HG03025 (cell line): ENCODE data around the gene SEPTIN3.
A peak's percentile ranks its signal among the peaks of the same experiment; 100 is the strongest.

ENCODE experiments used
- ATAC-seq: cut with Tn5 transposase; IDR thresholded peaks from one replicate; pipeline ENCODE4 v1.9.1; 2021; ENCODE audit warnings: mild to moderate bottlenecking, moderate library complexity; ENCODE audit not compliant: unreplicated experiment, low FRiP score

SEPTIN3 gene

GRCh38 chr22:41969110-41969646 is at the start of gene SEPTIN3:
Gene SEPTIN3, plus strand, starts transcription at chr22:41969443. Its CDS starts 2,050 bp downstream, at chr22:41971493.
- ATAC-seq, result no peak

- no peak for ATAC-seq
Measured at GRCh38 chr22:41920271-41920976, 48.8 kb upstream of the SEPTIN3 start.

GRCh38 chr22:41922328-41922727 is 46.9 kb upstream of the SEPTIN3 start:
- no peak for ATAC-seq

- ATAC-seq, result no peak
Measured at GRCh38 chr22:41922940-41923594, 46.2 kb upstream of the SEPTIN3 start.

GRCh38 chr22:41923595-41924276 is 45.5 kb upstream of the SEPTIN3 start:
- no peak for ATAC-seq

GRCh38 chr22:41925783-41926460 is 43.3 kb upstream of the SEPTIN3 start:
- peak; percentile 32 for ATAC-seq

GRCh38 chr22:41927813-41928212 is 41.4 kb upstream of the SEPTIN3 start:
- no peak for ATAC-seq

- ATAC-seq, result no peak
Measured at GRCh38 chr22:41928593-41929417, 40.4 kb upstream of the SEPTIN3 start.

- ATAC-seq, result no peak
Measured at GRCh38 chr22:41929418-41929810, 39.8 kb upstream of the SEPTIN3 start.

- ATAC-seq, result no peak
Measured at GRCh38 chr22:41931701-41932269, 37.5 kb upstream of the SEPTIN3 start.

- no peak for ATAC-seq
Measured at GRCh38 chr22:41932353-41932752, 36.9 kb upstream of the SEPTIN3 start.

- no peak for ATAC-seq
Measured at GRCh38 chr22:41933411-41934177, 35.6 kb upstream of the SEPTIN3 start.

- no peak for ATAC-seq
Measured at GRCh38 chr22:41934284-41935014, 34.8 kb upstream of the SEPTIN3 start.

GRCh38 chr22:41935015-41935351 is 34.3 kb upstream of the SEPTIN3 start:
- ATAC-seq, result no peak

- ATAC-seq, result no peak
Measured at GRCh38 chr22:41935509-41935908, 33.7 kb upstream of the SEPTIN3 start.

GRCh38 chr22:41936894-41937169 is 32.4 kb upstream of the SEPTIN3 start:
- ATAC-seq, result no peak

- ATAC-seq, result peak; percentile 52
Measured at GRCh38 chr22:41939981-41940831, 29.0 kb upstream of the SEPTIN3 start.
